Calu3 (cell line): ENCODE data around the gene BST1. TPM values are rescaled to one million over a fixed set of nuclear protein-coding genes. Genes with fewer than 3 reads are reported as not detected.

Source experiments
- BruUV-seq: library from RNA; stranded (reverse); fragments of 400-500 nt; replicated peaks from 2 replicates; lab custom pipeline; 2021; lab: Mats Ljungman, UMichigan
- CTCF ChIA-PET: fragments of 300-600 bp; sonication (Branson Sonifier 250); formaldehyde crosslinking; loops from one replicate; lab custom pipeline; 2022; ENCODE audit warnings: antibody characterized with exemption; lab: Charles Lee
- DNase-seq: peaks from one replicate; pipeline ENCODE4 v3.0.0; 2022
- H3K27ac Mint-ChIP-seq: one replicate; pipeline ENCODE4 v1.8.0; 2022; ENCODE audit warnings: mixed read lengths; ENCODE audit not compliant: unreplicated experiment
- H3K27me3 Mint-ChIP-seq: one replicate; pipeline ENCODE4 v1.8.0; 2022; ENCODE audit warnings: mixed read lengths; ENCODE audit not compliant: unreplicated experiment
- H3K36me3 Mint-ChIP-seq: one replicate; pipeline ENCODE4 v1.8.0; 2022; ENCODE audit warnings: mild to moderate bottlenecking, moderate library complexity, mixed read lengths; ENCODE audit not compliant: insufficient read depth, unreplicated experiment
- H3K4me1 Mint-ChIP-seq: one replicate; pipeline ENCODE4 v1.8.0; 2022; ENCODE audit warnings: mild to moderate bottlenecking, low read depth, mixed read lengths; ENCODE audit not compliant: unreplicated experiment
- H3K4me3 Mint-ChIP-seq: one replicate; pipeline ENCODE4 v1.8.0; 2022; ENCODE audit warnings: mild to moderate bottlenecking, low read depth, moderate library complexity, mixed read lengths; ENCODE audit not compliant: unreplicated experiment
- H3K9me3 Mint-ChIP-seq: one replicate; pipeline ENCODE4 v1.8.0; 2022; ENCODE audit warnings: low read depth, mixed read lengths; ENCODE audit not compliant: unreplicated experiment
- CTCF ChIP-seq: fragments of 200-600 bp; IDR thresholded peaks from one replicate; pipeline ENCODE4 v1.8.0; 2022; ENCODE audit warnings: antibody characterized with exemption; ENCODE audit not compliant: unreplicated experiment
- intact Hi-C: fragments of 100-400 bp; cut with micrococcal nuclease; formaldehyde crosslinking; loops from one replicate; pipeline ENCODE4 v1.10.0; 2022; ENCODE audit not compliant: unreplicated experiment
- total RNA-seq: library from RNA; stranded (reverse); gene quantifications from 2 replicates; pipeline ENCODE4 v1.2.3, GENCODE V29; 2022

BST1 gene
- total RNA-seq, 1 experiment from 2014 or later = 6.0 TPM

- TF ChIP-seq CTCF = no peak
- BruUV-seq = no TSS peak
- intact Hi-C loops = no loop called here
- H3K27me3 Mint-ChIP-seq = no peaks in the 10 kb centered on the region
- peaks cover 2% of the 10 kb centered on the region for H3K9me3 Mint-ChIP-seq
- DNase-seq = no peak
- CTCF ChIA-PET = interaction anchor here (1.0 kb wide), 1 partner anchor 13 kb away, joined by 5 read pairs; no protein-coding TSS in a partner anchor
- peaks cover 14% of the 10 kb centered on the region for H3K4me1 Mint-ChIP-seq
- H3K27ac Mint-ChIP-seq = peak overlapping the region; percentile 95
- H3K4me3 Mint-ChIP-seq = peak overlapping the region; percentile 95
- peaks cover 52% of the 10 kb centered on the region for H3K36me3 Mint-ChIP-seq
Measured at GRCh38 chr4:15682242-15683142, 20.4 kb upstream of the BST1 start.

GRCh38 chr4:15683143-15683495 lies 19.7 kb upstream of the BST1 start:
- CTCF ChIA-PET = no interaction called here
- intact Hi-C loops = no loop called here
- Mint-ChIP-seq H3K36me3 (peaks cover 48% of the 10 kb centered on the region), H3K9me3 (peaks cover 2% of the 10 kb centered on the region), H3K4me1 (peaks cover 14% of the 10 kb centered on the region), H3K27ac (peak overlapping the region; percentile 95), H3K4me3 (peak overlapping the region; percentile 95), H3K27me3 (no peaks in the 10 kb centered on the region)
- no peak for TF ChIP-seq CTCF
- BruUV-seq = no TSS peak
- no peak for DNase-seq

- TF ChIP-seq CTCF = no peak
- intact Hi-C loops = no loop called here
- Mint-ChIP-seq H3K4me1 (peaks cover 14% of the 10 kb centered on the region), H3K27ac (no peak overlapping the region), H3K36me3 (peaks cover 47% of the 10 kb centered on the region), H3K9me3 (peaks cover 2% of the 10 kb centered on the region), H3K27me3 (no peaks in the 10 kb centered on the region), H3K4me3 (no peak overlapping the region)
- no TSS peak for BruUV-seq
- CTCF ChIA-PET = no interaction called here
- no peak for DNase-seq
Measured at GRCh38 chr4:15684498-15684897, 18.4 kb upstream of the BST1 start.

GRCh38 chr4:15688051-15688450 lies 14.8 kb upstream of the BST1 start:
- no peaks in the 10 kb centered on the region for H3K27me3 Mint-ChIP-seq
- no TSS peak for BruUV-seq
- peaks cover 13% of the 10 kb centered on the region for H3K36me3 Mint-ChIP-seq
- DNase-seq = no peak
- no peak overlapping the region for H3K27ac Mint-ChIP-seq
- H3K4me3 Mint-ChIP-seq = no peak overlapping the region
- intact Hi-C loops = no loop called here
- CTCF ChIA-PET = no interaction called here
- peaks cover 2% of the 10 kb centered on the region for H3K9me3 Mint-ChIP-seq
- TF ChIP-seq CTCF = no peak
- H3K4me1 Mint-ChIP-seq = peaks cover 35% of the 10 kb centered on the region
